COR-L47 (cell line): ENCODE data around the gene C1orf115.
"Not testable (repeated sequence)": the region's sequence is repeated elsewhere in the genome, so short reads cannot be mapped to it uniquely, and the experiment has no call there.

Experiments
- DNase-seq: peaks from one replicate; lab custom pipeline; 2025; lab: John Stamatoyannopoulos, UW

The C1orf115 gene

DNA sequence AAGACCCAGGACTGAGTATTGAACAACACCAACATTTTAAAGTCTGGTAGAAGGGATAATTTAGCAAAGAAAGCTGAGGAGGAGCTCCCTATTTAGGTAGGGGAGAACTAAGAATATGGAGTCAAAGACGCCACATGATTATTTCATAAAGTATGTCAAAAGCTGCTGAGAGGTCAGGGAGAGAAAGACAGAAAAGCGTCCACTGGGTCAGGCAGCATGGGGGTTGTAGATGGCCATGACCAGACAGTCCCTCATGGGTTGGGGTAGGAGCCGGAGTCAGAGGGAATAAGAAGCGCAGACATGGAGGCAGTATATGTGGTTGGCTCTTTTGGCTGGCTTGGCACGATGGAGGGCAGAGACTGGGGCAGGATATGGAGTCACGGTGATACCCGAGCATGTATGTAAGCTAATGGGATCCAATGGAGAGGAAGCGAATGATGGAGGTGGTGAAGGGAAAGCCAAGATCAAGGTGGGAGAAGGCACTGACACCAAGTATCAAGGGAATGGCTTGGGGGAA, 4.8 kb downstream of the C1orf115 start:
- DNase-seq: no peak

DNA sequence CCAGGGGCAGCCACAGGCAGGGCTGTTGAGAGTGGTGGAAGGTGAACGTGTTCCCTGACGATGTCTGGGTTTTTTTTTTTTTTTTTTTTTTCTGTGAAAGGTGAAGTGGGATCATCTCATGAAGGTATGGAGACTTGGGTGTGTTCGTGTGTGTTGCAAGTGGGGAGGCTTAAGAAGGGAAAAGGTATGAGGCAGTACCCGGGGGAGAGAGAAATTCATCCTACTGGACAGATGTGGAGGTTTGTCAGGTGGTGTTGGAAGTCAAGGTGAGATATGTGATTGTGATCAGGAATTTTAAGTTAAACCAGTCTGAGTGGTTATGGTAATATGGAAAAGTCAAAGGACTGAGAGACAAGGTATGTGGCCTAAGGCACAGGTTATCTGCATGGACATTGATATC, 5.3 kb downstream of the C1orf115 start:
- no peak for DNase-seq

DNA sequence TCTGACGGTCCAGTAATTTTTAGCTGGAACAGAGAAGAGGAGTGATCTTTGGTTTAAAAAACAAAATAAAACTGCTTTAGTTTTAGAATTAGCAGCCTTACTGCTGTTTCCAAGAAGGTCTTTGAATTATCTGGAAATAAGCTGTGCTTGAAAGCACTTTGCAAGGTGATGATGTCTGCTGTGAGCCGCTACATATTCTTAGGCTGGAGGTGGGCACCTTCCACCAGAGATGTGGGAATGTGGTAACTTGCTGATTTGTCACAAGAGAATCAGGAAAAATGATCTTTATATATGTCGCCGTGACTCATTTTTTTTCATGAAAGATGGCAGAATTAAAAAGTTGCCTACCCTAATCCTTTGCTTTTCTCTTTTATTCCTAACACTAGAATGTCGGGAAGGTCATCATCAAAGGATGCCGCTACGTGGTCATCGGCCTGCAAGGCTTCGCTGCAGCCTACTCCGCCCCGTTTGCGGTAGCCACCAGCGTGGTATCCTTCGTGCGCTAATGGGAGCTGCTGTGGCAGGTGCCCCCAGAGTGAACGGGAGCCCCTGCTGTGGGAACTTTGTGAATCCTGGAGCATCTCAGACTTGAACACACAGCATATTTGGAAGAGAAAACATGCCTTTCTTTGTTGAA, 6.2 kb downstream of the C1orf115 start:
- DNase-seq: no peak

DNA sequence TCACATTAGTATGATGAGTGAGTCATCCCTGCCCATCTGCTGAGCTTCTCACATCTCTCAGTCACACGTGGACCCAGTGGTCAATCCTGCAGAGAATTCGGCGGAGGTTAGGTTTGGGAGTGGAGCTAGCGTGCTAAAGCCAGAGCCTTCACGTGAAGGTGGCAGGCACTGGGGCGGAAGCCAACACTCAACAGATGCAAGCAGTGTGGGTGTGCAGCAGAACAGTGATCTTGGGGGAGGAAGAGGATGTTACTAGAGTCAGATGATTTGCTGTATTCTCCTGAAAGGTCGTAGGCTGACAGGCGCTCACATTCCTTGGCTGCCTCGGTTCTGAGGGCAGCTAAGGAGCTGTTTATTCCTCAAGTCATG, 6.7 kb downstream of the C1orf115 start:
- no peak for DNase-seq

DNA sequence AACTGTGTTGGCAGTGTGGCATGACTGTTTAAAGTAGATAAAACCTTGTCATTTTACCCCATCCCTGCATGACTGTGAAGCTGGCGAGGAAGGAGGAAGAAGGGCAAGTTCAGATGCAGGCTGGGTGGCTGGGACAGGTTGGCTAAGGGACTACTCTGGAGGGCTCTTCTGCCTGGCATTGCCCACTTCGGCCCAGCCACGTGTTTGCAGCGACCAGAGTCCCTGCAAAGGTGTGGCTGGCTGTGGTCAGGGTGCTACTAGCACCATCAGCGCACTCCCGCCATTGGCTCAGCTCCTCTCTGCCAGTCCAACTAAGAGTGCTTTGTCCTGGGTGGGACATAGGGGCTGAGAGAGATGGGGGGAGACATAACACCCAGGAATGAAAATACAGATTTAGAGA, 7.2 kb downstream of the C1orf115 start:
- no peak for DNase-seq

DNA sequence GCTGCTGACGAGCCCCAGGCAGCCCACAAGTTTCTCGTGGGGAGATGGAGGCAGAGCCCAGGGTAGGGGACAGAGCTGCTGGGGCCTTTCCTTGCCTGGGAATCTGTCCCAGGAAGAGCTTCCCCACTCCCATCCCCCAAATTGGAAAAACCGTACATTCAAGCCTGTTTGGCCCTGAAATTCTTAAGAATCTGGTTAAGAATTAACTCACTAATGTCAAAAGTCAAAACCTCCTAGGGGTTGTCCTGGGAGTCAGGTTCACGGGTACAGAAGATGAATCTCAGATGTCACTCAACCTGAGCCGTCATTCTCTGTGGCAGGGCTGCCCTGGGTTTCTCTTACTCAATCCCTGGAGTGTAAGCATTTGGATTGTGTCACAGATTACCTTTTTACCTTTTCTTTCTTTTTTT, 8.4 kb downstream of the C1orf115 start:
- no peak for DNase-seq

DNA sequence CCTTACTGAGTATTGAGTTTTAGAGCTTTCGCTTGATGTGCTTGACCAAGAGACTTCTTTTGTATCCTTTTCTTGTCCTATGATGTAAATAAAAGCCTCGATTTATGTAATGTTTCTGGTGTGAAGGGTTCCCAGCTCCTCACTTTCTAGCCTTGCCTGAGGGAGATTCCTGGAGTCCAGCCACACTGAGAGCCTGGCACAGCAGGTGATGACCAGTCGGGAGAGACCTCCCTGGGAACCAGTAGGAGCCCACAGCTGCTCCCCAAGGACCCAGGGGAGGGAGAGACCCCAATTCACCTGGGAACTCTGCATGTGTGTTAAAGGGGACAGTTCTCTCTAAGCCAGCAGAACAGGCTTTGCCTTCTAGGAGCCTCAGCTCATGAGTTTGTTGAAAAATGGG, 8.9 kb downstream of the C1orf115 start:
- DNase-seq: no peak

DNA sequence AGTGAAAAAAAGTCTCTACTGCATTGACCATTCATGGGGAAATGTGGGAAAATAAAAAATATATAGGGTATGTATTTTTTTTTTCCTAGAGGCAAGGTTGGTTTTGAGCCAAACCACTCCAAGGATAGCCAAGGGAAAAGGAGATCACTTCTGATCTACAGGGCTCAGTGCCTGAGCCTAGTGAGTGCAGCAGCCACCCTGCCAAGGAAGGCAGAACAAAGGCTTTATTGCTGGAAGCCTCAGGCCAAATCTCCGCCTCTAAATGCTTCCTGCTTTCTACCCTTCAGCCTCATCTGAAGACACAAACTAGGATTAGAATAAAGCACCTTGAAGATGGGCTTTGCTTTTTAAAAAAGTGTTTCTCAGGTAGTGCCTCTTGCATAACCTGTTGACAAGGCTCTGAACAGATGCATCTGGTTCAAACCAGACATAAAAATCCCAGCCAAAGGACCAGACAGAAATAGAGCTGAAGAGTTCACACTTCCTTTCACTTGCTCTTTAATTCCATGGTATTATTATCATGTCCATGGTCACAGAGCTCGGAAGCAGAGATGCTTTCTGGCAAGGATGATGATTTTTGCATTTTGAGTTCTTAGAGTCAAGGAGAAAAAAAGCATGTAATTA, 10.5 kb downstream of the C1orf115 start:
- DNase-seq: peak; percentile 23

DNA sequence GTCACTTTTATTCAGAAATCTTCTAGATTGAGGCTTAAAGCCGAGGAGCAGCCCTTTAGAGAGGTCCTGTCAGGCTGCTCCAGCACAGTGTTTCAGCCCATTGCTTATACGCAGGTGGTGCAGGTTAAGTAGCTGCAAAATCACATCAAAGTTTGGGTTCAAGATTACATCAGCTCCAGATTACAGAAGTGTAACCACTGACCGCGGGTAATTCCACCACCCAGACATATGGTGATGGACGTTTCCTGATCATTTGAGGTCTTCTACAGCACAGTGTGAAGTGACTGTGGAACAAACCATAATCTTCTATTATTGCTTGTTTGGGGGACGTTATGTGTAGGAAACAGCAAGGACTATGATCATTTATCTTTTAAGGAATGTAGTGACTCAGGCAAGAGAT, 11.8 kb downstream of the C1orf115 start:
- no peak for DNase-seq

DNA sequence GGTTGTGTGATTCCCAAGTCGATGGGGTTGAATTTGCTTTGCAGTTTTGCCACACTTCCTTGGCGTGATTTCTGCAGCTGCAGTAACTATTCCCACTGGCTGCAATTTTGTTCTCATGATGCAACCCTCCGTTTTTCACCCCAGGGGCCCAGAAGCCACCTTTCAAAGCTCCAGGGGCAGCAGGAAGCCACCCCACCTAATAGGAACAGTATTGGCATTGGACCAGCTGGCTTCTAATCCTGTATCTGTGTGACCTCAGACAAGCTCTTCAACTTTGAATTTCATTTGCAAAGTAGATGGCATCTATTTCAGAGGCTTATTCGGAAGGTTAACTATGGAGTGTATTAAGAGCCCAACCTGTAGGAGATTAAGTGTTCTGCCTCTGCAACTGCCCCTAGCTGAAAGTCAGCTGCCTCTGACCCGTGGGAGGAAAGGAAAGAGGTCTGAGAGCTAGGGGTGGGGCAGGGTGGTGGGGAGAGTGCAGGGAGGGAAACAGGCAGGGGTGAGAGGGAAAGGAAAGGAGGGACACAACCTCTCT, 12.6 kb downstream of the C1orf115 start:
- peak; percentile 35 for DNase-seq

DNA sequence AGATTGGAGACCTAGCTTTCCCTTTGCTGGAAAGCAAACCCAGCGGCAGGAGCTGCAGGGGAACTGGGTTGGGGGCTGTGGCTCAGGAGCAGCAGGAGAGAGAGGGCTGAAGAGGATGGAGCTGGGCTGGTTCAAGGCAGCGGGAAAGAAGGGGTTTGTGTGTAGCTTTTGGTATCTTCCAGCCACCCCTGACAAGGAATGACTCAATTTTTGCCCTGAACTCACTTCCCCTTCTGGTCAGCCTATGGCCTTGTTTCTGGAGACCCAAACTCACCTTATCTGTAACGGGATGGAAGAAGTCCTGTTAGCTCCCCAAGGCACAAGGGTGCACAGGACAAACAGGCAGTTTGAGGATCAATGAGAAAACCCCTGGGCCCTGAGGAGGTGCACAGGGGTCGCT, 13.1 kb downstream of the C1orf115 start:
- no peak for DNase-seq

DNA sequence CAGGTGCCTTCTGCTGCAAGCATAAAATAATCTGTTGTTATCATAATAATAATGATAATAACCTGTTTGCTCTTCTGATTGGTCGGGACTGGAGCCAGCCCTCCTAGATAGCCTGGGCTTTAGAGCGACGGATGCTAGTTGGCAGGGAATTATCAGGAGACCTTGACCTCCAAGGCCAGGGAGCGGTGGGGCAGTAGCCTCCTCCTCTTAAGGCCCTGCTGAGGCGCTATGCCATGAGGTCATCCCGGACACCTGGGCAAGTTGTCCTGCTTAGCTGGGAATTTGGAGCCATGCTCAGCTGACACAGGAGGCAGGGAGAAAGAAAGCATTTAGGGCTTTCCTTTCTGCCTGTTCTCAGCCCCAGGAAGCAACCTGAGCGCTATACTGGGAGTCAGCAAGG, 15.6 kb downstream of the C1orf115 start:
- DNase-seq: no peak

DNA sequence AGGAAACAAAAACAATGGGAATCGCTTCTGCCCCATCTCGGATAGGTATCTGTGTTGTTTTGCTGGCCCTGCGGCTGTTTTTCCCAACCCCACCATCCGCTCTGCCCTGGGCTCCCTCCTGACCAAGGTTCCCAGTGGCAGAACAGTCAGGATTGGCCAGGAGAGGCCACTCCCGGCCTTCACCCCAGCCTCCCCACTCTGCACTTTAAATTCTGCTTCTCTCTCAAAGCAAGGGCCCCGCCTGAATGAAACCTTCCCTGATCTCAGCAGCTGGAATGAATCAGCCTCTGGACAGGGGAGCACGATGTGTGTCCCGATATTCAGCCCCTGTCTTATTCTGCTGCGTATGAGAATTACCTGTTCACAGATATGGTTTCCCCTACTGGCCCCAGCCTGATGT, 16.3 kb downstream of the C1orf115 start:
- DNase-seq: no peak

DNA sequence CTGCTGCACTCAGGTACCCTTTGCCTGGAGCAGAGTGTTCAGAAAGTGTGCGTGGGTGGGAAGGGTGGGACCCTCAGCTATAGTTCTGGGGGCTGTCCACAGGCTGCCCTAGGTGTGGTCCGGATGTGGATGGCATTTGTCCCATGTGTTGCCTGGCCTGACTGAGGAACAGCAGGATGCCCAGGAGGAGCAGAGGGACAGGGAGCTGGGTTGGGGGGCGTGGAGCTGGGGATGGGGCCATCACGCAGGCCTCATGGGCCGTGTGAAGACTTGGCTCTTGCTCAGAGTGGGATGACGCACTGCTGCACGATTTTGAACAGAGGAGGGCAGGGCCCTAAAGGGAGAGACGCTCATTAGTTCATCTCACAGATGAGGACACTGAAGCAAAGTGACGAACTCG, 17.0 kb downstream of the C1orf115 start:
- DNase-seq: no peak

DNA sequence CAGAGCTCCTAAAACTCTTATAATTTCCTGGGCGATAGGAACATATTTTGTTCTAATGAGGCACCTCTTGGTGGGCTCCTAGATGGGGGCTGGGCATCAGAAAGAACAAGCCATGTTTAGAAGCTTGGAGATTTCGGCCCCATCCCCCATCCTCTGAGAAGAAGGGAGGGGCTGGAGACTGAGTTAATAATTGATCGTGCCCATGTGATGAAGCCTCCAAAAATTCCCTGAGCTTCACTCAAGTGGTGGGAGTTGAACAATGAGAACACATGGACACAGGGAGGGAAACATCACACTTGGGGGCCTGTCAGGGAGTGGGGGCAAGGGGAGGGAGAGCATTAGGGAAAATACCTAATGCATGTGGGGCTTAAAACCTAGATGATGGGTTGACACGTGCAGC, 18.1 kb downstream of the C1orf115 start:
- no peak for DNase-seq

DNA sequence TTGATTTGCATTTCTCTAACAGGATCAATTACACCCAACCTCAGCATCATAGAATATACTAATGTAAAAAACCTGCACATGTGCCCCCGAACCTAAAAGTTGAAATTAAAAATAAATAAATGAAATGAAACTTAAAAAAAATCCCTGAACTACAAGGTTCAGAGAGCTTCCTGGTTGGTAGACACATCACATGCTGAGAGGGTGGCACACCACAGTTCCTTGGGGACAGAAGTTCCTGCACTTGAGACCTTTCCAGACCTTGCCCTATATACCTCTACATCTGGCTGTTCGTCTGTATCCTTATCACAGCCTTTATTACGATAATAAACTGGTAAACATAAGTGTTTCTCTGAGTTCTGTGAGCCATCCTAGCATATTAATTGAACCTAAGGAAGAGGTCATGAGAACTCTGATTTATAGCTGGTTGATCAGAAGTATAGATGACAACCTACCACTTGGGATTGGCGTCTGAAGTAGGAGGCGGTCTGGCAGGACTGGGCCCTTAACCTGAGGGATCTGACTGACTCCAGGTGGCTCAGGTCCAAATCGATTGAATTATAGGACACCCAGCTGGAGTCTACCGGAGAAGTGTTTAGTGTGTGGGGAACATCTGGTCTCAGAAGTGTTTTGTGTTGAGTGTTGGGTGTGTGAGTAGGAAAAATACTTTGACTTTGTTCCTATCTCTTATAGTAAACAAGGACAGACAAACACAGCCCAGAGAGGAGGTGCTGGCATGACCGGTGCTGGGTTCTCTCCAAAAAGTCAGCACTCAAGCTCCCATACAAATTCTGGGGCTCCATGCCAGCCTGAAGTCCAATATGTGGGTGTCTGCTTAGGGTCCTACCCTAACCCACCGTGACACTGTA, 19.0 kb downstream of the C1orf115 start:
- DNase-seq: no peak

DNA sequence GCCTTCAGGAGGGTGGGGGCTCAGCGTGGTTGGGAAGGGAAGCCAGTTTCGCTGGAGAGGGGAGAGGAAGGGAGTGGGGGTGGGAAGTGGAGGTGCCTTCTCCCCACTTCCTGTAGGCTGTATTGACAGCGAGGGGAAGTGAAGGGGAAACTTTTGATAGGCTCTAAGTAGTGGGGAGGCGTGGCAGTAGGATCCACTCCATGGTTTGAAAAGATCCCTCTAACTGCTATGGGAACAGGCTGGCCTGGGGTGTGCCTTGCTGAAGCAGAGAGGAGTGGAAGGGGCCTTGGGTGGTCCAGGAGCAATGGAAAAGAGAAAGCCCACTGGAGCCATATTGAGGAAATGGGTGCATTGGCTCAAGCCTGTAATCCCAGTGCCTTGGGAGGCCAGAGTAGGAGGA, 20.2 kb downstream of the C1orf115 start:
- DNase-seq: no peak

DNA sequence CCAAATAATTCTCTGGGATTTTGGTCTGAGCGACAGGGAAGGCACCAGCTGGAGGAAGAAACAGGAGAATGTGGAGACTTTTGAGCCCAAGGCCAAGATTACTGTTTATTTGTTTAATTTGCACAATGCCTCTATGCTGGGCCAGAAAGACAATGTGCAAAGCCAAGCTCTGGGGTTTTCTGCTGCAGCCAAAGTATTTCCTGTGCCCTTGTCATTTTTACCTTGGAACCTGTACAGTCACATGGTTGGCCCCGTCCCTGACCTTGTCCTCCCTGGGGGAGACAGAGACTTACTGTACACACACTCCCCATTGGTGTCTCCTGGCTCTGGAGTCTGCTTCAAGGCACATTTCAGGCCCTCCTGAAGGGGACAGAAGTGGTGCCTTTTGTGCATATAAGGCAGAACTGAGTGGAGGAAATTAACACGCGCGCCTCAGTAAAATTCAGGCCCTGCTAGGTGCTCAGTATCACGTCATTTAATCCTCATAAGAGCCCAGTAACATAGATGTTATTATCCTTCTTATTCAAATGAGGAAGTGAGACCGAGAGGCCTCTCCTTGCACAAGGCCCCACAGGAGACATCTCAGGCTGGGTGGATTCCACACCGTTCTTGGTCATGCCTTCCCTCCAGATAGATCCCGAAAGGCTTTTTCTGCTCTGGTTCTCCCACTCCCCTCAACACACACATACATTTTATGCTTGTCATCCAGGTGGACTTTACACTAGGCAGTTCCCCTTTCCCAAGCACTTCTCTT, 21.1 kb downstream of the C1orf115 start:
- DNase-seq: no peak

DNA sequence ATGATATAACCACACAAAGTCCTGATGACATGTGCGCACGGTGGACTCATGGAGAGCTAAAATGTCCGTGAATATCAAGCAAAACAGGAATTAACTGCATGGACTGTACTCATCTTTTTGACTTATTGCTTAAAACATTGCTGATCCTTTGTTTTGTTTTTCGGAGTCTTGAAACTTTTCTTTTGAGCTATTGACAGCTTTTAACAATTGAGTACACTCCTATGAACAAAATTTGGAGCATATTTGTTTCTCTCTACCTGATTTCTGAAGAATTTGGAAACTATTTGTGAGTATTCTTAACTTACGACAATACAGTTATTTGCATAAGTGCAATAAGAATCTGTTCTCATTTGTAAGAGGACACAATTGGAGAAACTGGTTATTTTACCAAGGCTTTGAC, 25.8 kb downstream of the C1orf115 start:
- not testable (repeated sequence) for DNase-seq

DNA sequence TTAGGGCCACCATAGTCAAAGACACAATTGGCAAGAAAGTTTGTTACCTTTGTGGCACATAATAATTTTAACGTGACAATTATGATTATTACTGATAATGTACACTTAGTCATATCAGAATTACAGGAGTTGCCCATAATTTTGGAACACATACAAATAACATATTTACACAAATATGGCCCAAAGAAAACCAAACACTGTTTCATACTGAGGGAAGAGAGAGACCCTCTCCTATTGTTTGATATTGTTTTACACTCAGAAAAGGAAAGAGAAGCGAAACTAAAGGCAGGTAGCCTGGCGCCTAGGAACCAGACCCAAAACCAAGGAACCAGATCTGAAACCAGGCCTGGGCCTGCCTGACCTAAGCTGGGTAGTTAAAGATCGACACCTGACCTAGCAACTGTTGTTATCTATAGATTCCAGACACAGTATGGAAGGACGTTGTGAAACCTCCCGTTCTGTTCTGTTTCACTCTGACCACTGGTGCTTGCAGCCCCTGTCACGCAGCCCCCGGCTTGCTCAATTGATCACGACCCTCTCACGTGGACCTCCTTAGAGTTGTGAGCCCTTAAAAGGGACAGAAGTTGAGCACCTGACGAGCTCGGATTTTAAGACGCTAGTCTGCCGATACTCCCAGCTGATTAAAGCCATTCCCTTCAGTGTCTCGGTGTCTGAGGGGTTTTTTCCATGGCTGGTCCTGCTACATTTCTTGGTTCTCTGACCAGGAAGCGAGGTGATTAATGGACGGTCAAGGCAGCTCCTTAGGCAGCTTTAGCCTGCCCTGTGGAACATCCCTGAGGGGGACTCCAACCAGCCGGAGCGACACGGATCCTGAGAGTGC, 27.9 kb downstream of the C1orf115 start:
- DNase-seq: no peak

DNA sequence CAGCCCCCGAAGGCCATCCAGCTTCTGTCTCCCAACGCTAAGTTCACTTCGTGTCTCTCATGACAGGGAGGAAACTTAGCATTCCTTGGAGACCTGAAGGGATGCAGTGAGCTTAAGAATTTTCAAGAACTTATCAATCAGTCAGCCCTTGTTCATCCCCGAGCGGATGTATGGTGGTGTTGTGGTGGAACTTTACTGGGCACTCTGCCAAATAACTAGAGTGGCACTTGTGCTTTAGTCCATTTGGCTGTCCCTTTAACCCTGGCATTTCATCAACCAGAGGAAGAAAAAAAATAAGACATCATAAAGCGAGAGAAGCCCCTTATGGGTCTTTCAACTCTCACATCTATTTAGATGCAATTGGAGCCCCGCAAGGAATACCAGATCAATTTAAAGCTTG, 31.1 kb downstream of the C1orf115 start:
- DNase-seq: not testable (repeated sequence)
